DLD1 (cell line): ENCODE measurements around the gene CISH.

Experiments
- in situ Hi-C: cut with HindIII; loops from 2 replicates; pipeline ENCODE4 v1.10.0; 2017; ENCODE audit warnings: low sequenced_read_pairs

CISH gene

GRCh38 chr3:50637945-50638344 lies 26.4 kb upstream of the CISH start:
- in situ Hi-C loops = no loop called here

DNA sequence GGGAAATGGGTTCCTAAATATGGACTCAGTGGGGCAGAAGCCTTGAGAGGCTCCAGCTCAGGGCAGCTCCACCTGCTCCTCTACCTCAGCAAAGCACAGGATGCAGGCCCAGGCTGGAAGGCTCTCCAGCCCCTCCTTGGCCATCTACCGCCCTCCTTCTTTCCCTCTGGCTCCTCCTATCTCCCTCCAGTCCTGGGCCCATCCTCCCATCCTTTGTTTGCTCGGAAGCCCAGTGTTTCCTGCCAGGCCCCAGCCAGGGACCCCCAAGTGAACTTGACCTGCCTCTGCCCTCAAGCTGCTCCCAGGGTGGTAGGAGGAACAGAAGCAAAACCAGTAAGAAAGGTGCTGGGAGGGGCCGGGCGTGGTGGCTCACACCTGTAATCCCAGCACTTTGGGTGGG lies 25.4 kb upstream of the CISH start:
- in situ Hi-C loops = no loop called here

- in situ Hi-C loops = no loop called here
Measured at GRCh38 chr3:50635066-50635465, 23.5 kb upstream of the CISH start.

- in situ Hi-C loops = no loop called here
Measured at GRCh38 chr3:50633230-50633790, 21.7 kb upstream of the CISH start.

GRCh38 chr3:50632450-50632849 lies 20.9 kb upstream of the CISH start:
- in situ Hi-C loops = no loop called here

DNA sequence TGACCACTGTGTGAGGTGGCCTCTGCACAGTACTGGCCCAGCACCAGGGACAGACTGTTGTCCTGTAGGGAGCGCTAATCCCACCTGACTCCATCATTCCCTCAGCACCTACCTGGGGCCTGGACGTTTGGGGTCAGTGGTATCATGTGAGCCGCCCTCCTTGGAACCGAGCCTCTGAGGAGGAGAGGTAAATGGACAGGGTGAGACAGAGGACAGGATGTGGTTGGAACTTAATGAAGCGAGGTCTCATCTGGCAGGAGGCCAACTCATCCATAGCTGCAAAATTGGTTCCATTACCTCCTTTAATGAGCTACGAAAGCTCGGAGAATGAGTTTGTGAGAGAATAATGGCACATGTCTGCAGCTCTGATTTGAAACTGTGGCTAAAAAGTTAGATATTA lies 19.3 kb upstream of the CISH start:
- in situ Hi-C loops = no loop called here

GRCh38 chr3:50630394-50630793 lies 18.8 kb upstream of the CISH start:
- in situ Hi-C loops = no loop called here

GRCh38 chr3:50628601-50629000 lies 17.0 kb upstream of the CISH start:
- in situ Hi-C loops = no loop called here

DNA sequence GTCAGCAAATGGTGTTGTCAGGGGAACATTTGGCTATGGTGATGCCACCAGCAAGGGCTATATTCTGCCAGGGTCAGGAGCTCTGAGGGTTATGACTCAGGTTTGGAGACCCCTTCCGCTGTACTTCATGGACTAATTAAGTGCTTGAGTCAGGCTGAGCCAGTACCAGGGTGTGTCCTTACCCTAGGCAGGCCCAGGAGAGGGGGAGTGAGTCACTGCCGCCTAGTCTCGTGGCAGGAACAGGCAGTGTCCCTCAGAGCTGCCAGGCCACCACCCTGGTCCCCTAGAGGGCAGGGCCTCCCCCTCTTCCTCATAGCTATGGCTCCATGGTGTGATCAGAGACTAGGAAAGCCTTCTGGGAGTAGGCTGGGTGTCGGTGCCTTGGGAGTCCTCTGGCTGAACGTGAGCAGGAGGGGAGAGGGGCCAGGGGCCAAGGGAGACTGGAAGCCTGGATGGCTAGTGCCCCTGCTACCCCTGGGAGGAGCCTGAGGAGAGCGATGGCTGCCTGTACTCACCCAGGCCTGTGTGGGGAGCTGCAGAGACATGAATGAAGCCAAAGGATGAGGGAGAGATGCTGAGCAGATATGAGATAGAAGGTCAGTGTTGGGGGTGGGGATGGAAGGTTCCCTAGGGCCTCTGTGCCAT lies 16.0 kb upstream of the CISH start:
- in situ Hi-C loops = no loop called here

GRCh38 chr3:50626401-50626800 lies 14.8 kb upstream of the CISH start:
- in situ Hi-C loops = no loop called here

DNA sequence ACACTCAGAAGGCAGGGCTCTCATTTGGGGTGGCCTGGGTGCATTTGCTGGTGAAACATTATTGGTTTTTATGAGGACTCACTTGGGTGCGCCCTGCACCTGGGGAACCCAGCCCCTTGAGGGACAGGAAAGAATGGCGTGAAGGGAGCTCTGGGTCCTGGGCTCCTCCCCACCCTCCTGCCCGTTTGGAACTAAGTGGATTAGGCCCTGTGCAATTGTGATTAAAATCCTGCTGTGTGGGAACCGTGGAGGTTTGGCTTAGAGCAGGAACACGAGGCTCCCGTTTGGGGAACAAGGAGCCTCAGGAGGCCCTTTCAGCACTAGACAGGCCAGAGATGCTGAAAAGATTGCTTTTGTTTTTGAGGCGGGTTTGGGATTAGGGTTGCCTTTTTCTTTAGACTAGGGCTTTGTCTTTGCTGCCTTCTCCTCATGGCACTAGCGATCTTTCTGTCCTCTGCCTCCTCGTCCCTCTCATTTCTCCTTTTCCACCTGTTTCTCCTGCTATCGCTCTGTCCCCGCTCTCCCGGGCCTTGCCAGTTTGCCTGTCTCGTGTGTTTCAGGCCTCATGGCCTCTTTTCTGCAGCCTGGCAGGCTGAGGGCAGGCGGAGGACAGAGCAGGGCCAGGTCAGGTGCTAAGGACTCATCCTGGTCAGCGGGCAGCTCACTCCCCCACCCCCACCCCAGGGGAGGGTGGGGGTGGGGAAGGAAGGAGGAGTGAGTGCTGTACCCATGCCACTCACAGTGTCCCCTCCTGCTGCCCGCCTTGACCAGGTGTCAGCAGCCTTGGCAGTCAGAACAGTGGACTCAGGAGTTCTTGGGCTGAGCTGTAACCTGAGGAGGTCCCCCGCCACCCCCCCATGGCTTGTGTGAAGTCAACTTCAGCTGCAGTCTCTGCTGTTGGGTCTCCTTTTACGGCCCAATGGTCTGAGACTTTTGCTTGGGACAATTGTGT lies 13.9 kb upstream of the CISH start:
- in situ Hi-C loops = no loop called here

DNA sequence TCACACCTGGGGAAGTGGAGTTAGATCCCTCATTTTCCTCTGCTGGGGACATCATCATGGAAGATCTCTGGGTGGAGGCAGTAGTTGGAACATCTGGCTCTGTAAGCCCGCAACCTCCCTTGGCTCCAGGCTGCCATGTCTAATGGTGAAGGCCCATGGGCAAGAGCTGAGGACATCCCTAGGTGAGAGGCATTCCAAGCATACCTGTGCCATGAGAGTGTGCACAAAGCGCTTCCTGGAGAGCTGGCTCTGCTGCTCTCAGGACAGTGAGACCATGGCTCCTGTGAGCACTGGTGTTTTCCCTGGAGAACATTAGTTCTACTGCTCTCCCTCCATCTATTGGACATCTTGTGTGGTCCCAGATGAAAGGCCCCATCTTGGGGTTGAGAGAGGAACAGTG lies 13.1 kb upstream of the CISH start:
- in situ Hi-C loops = no loop called here

- in situ Hi-C loops = no loop called here
Measured at GRCh38 chr3:50623840-50624474, 12.4 kb upstream of the CISH start.

DNA sequence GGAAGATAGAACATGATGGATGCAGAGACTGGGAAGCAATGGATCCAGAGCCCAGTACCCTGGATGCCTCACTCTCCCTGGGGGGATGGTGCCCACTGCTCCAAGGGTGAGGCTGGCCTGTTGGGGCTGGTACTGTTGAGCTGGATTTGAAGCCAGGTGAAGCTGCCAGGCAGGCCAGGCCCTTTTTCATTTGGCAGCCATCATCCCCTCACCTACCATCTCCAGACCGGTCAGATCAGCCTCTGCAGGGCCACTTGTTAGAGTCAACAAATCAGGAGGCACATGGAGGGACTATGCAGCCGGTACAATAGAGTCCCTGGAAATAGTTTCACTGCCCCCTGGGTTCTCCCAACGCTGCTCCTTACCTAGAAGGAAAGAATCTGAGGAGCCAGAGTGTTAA lies 11.3 kb upstream of the CISH start:
- in situ Hi-C loops = no loop called here

DNA sequence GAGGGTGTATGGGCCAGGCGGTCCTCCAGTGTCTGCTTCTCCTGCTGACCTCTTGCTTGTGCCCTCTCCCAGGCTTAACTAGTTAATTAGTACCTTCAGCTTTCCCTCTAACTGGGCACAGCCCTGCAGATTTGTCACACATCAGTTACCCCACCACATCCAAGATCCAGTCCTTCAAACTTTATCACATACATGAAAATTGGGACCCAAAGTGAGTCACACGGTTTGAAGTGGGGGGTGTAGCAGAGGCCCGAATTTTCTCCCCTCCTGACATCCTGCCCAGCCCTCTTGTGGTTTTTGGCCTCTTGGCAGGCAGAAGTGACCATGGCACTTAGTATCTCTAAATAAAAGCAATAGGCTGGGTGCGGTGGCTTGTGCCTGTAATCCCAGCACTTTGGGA lies 9.2 kb upstream of the CISH start:
- in situ Hi-C loops = no loop called here

GRCh38 chr3:50620420-50620819 lies 8.8 kb upstream of the CISH start:
- in situ Hi-C loops = no loop called here

- in situ Hi-C loops = no loop called here
Measured at GRCh38 chr3:50617911-50618481, 6.4 kb upstream of the CISH start.

GRCh38 chr3:50617096-50617791 lies 5.7 kb upstream of the CISH start, which contains the start of gene MAPKAPK3:
TSS of gene MAPKAPK3 (plus strand) at chr3:50617151. CDS start at chr3:50617566, 415 bp downstream.
- in situ Hi-C loops = no loop called here

DNA sequence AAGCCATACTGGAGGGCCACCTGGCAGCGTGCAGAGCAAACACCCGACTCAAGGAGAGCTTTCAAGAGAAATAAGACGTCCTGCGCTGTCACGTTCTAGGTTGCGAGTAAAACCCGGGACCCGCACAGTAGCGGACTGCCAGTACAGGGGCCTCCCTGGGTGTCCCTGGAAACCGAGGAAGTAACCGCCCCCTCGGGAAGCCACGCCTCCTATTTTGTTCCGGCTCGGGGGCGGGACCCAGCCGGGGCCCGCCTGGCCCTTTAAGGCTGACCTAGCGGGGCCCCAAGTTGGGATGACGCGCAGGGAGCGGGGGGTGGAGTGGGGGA lies 5.2 kb upstream of the CISH start:
- in situ Hi-C loops = no loop called here

- in situ Hi-C loops = no loop called here
Measured at GRCh38 chr3:50616003-50616769, 4.6 kb upstream of the CISH start.
